K562 (cell line): Measurements from ENCODE around the gene FAR2. TPM values are rescaled to one million over a fixed set of nuclear protein-coding genes. Genes with fewer than 3 reads are reported as not detected.

ENCODE experiments used
- ATAC-seq: fragments of 200-7000 bp; cut with Tn5 transposase; 3 replicates; pipeline ENCODE4 v1.9.1; 2020; ENCODE audit warnings: moderate library complexity
- BruUV-seq: library from RNA; stranded (reverse); fragments of 400-500 nt; replicated peaks from 2 replicates; lab custom pipeline; 2021; lab: Mats Ljungman, UMichigan
- CTCF ChIA-PET: fragments of 300-600 bp; formaldehyde crosslinking; extraction: SDS; loops from one replicate; lab custom pipeline; 2021; ENCODE audit warnings: low intra/inter-chr PET ratio; lab: Yijun Ruan, JAX
- POLR2A ChIA-PET: fragments of 300-600, 350-650 bp; sonication (Branson Sonifier 250); formaldehyde crosslinking; extraction: SDS; loops from one replicate; lab custom pipeline; 2021; ENCODE audit warnings: antibody characterized with exemption, inconsistent platforms; lab: Yijun Ruan, JAX
- DNase-seq, 4 experiments: peaks; one replicate each; pipeline versions ENCODE4 v3.0.0 to v3.0.0-alpha.2; 2011 to 2018; ENCODE audit warnings: low spot score in 3 of 4, mixed read lengths in 3 of 4; ENCODE audit errors: extremely low read depth in 1 of 4
- FAIRE-seq: peaks from 2 replicates; lab custom pipeline; 2011; peaks lifted over from hg19 to GRCh38; lab: Jason Lieb, UNC
- H2AFZ ChIP-seq: 2 replicates; pipeline ENCODE4 v1.6.0; 2011; ENCODE audit warnings: low read depth, low read length, control low read depth, inconsistent platforms
- H3K27ac ChIP-seq: fragments of 200-600 bp; 3 replicates; pipeline ENCODE4 v1.8.0; 2011; ENCODE audit warnings: low read depth, mild to moderate bottlenecking, control low read depth, inconsistent platforms, low read length, moderate library complexity, mixed read lengths; ENCODE audit errors: extremely low read depth
- H3K27me3 ChIP-seq, 2 experiments: fragments of 300-600 bp in 1 of 2; 2 replicates in 1 of 2; 3 replicates in 1 of 2; pipeline versions ENCODE4 v1.6.0 to v1.8.0; 2011; ENCODE audit warnings: inconsistent platforms in 2 of 2, low read length in 2 of 2, mild to moderate bottlenecking in 1 of 2, mixed read lengths in 1 of 2, moderate library complexity in 1 of 2; ENCODE audit not compliant: control insufficient read depth in 2 of 2, insufficient read depth in 2 of 2
- H3K36me3 ChIP-seq: fragments of 300-600 bp; 3 replicates; pipeline ENCODE4 v1.8.0; 2011; ENCODE audit warnings: mild to moderate bottlenecking, low read length, inconsistent platforms; ENCODE audit not compliant: control insufficient read depth, insufficient read depth
- H3K4me1 ChIP-seq, 2 experiments: fragments of 200-600 bp in 1 of 2; replicated peaks in 1 of 2; 2 replicates in 1 of 2; 3 replicates in 1 of 2; pipeline versions ENCODE4 v1.5.1 to v1.8.0; 2011; ENCODE audit warnings: inconsistent platforms in 2 of 2, low read length in 2 of 2, mild to moderate bottlenecking in 1 of 2, mixed read lengths in 1 of 2, moderate library complexity in 1 of 2; ENCODE audit not compliant: control insufficient read depth in 2 of 2, insufficient read depth in 2 of 2
- H3K4me2 ChIP-seq: 2 replicates; pipeline ENCODE4 v1.6.1; 2011; ENCODE audit warnings: low read length, control low read depth, inconsistent platforms, mixed read lengths; ENCODE audit not compliant: insufficient read depth
- H3K4me3 ChIP-seq: fragments of 200-600 bp; sonication (generic), shearing (Covaris generic); 2 replicates; pipeline ENCODE4 v1.5.1; 2016; ENCODE audit warnings: control low read depth, inconsistent platforms
- H3K79me2 ChIP-seq: fragments of 200-600 bp; 3 replicates; pipeline ENCODE4 v1.8.0; 2011; ENCODE audit warnings: low read length, inconsistent platforms; ENCODE audit not compliant: control insufficient read depth, insufficient read depth
- H3K9ac ChIP-seq, 2 experiments: 2 replicates each; pipeline versions ENCODE4 v1.6.0 to v1.6.1; 2011; ENCODE audit warnings: low read depth in 2 of 2, low read length in 2 of 2, control low read depth in 1 of 2, inconsistent platforms in 1 of 2, mild to moderate bottlenecking in 1 of 2, mixed read lengths in 1 of 2; ENCODE audit not compliant: insufficient read depth in 1 of 2
- H3K9me1 ChIP-seq: one replicate; pipeline ENCODE4 v1.6.0; 2011; ENCODE audit warnings: inconsistent platforms, mild to moderate bottlenecking, low read length, moderate library complexity; ENCODE audit not compliant: control insufficient read depth, insufficient read depth
- H3K9me3 ChIP-seq: replicated peaks from 2 replicates; pipeline ENCODE4 v1.5.1; 2011; ENCODE audit warnings: low read depth, low read length, inconsistent platforms; ENCODE audit not compliant: control insufficient read depth, insufficient read depth
- H4K20me1 ChIP-seq: replicated peaks from 2 replicates; pipeline ENCODE4 v1.6.1; 2011; ENCODE audit warnings: low read length, inconsistent platforms, mixed read lengths; ENCODE audit not compliant: control insufficient read depth, insufficient read depth
- GMEB1 ChIP-seq: fragments of 250-450 bp; sonication (Bioruptor Pico); IDR thresholded peaks from 2 replicates; pipeline ENCODE4 v1.4.0; 2020; ENCODE audit warnings: mild to moderate bottlenecking
- POLR3A ChIP-seq: IDR thresholded peaks from 2 replicates; pipeline ENCODE4 v1.6.1; 2011; ENCODE audit warnings: borderline replicate concordance, mild to moderate bottlenecking, moderate library complexity; ENCODE audit not compliant: insufficient read length, insufficient read depth; ENCODE audit errors: extremely low read depth
- RAD21 ChIP-seq, 2 experiments: fragments of 250-450 bp in 1 of 2; fragments of 450-650 bp in 1 of 2; sonication (Bioruptor Pico) in 1 of 2; formaldehyde crosslinking in 1 of 2; IDR thresholded peaks in 1 of 2; conservative IDR thresholded peaks in 1 of 2; 2 replicates each; pipeline versions ENCODE4 v1.4.0 to v1.8.0; 2020 to 2022; ENCODE audit warnings: mild to moderate bottlenecking in 2 of 2, moderate library complexity in 1 of 2
- SREBF2 ChIP-seq: sonication (generic); formaldehyde crosslinking; IDR thresholded peaks from 2 replicates; pipeline ENCODE4 v1.4.0; 2020; ENCODE audit warnings: mild to moderate bottlenecking, missing genetic modification reagents
- STAT5B ChIP-seq: fragments of 250-450 bp; sonication (Bioruptor Pico); IDR thresholded peaks from 2 replicates; pipeline ENCODE4 v1.8.0; 2021; ENCODE audit warnings: mild to moderate bottlenecking, inconsistent platforms
- TAL1 ChIP-seq: fragments of 450-650 bp; IDR thresholded peaks from 2 replicates; pipeline ENCODE4 v1.6.1; 2016; ENCODE audit warnings: mild to moderate bottlenecking
- ZNF121 ChIP-seq: sonication (generic); formaldehyde crosslinking; conservative IDR thresholded peaks from 2 replicates; pipeline ENCODE4 v1.8.0; 2022; ENCODE audit warnings: missing genetic modification reagents
- ZNF316 ChIP-seq: fragments of 450-650 bp; IDR thresholded peaks from 2 replicates; pipeline ENCODE4 v1.6.1; 2016
- WGBS: fragments of 100-300 bp; shearing (Covaris generic); methylation state at CpG from one replicate; pipeline ENCODE4 v1.1.6; 2016; ENCODE audit warnings: low coverage, mixed read lengths; ENCODE audit not compliant: insufficient coverage; ENCODE audit errors: missing lambda C conversion rate; 5-methylcytosine and 5-hydroxymethylcytosine counted together
- in situ Hi-C: fragments of 300-500 bp; cut with MboI; formaldehyde crosslinking; loops from 4 replicates; pipeline ENCODE4 v1.15.0; 2018; ENCODE audit warnings: inconsistent platforms, mixed read lengths
- intact Hi-C: fragments of 100-400 bp; cut with micrococcal nuclease; formaldehyde crosslinking; loops from 2 replicates; pipeline ENCODE4 v1.14.2; 2022
- polyA plus RNA-seq, 8 experiments: library from polyadenylated mRNA; depleted of rRNA in 4 of 8; stranded (reverse) in 5 of 8; unstranded in 3 of 8; fragments of >200 nt; fragmentation: Nextera tagmentation in 2 of 8; fragmentation: Illumina TruSeq in 1 of 8; extraction: Ambion mirVana in 2 of 8; extraction: Trizol in 1 of 8; gene quantifications; 2 replicates each; pipeline versions ENCODE4 v1.2.1 to v1.2.3, GENCODE V29; 2011 to 2014; ENCODE audit warnings: inconsistent platforms in 1 of 8, missing spikeins in 1 of 8
- total RNA-seq, 7 experiments: library from RNA; depleted of rRNA in 6 of 7; stranded (reverse); fragments of >200 nt in 6 of 7; fragmentation: Illumina TruSeq in 2 of 7; extraction: Trizol in 2 of 7; gene quantifications; 2 replicates each; pipeline versions ENCODE4 v1.2.1 to v1.2.3, GENCODE V29; 2011 to 2021; ENCODE audit warnings: low replicate concordance in 1 of 7
- TF ChIP-seq, protein P1 (sequence below): sonication (generic); formaldehyde crosslinking; IDR thresholded peaks from 2 replicates; pipeline ENCODE4 v1.8.0; 2022; ENCODE audit warnings: mild to moderate bottlenecking, low read depth, missing genetic modification reagents

Gene FAR2
- total and polyA plus RNA-seq, 9 of the 15 experiments (the other 6 are each of a cell fraction or from before 2014, with no cell fraction given) = 5.0 to 13.4 (median 8.5) TPM

DNA sequence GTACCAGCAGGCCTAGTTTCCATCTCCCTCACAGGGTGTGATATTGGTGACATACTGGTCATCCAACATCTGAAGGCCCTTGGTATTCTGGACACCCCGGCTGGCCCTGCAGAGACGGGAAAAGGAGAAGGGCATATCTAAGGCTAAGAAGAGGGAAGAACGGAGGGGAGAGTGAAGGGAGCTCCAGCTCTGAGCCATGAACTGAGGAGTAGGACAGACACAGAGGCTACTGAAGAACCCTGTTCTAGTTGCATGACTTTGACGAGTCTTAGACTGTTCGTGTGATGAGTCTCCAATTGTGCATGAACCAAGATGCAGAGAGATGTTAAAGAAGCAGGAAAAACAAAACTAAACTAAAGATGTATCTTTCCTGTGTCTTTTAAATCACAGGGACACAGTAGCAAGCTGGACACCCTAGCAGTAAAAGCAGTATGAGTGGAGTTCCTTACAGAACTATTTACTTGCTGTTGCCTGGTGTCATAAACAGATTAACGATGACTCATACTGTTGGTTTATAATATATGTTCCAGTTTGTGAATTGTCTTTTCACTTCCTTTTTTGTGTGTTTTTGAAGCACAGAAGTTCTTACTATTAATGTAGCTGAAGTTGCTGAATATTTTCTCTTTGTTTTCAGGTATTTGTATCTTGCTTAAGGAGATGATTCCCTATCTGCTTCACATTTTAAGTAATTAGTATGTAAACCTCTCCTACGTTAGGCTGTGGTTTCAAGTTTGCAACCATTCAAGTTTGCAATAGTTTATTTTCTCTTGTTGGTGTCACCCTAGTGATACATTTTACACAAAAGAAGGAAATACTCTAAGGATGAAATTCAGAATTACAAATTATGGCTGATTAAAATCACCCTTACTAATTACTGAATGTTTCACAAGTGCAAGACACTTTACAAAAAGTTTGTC is 15.7 kb downstream of the FAR2 start (continued):
- TF ChIP-seq SREBF2 (CRISPR knock-in tag) (no peak), GMEB1 (CRISPR knock-in tag) (no peak), STAT5B (CRISPR knock-in tag) (no peak)
- TF ChIP-seq, protein P1, sequence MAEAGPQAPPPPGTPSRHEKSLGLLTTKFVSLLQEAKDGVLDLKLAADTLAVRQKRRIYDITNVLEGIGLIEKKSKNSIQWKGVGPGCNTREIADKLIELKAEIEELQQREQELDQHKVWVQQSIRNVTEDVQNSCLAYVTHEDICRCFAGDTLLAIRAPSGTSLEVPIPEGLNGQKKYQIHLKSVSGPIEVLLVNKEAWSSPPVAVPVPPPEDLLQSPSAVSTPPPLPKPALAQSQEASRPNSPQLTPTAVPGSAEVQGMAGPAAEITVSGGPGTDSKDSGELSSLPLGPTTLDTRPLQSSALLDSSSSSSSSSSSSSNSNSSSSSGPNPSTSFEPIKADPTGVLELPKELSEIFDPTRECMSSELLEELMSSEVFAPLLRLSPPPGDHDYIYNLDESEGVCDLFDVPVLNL = no peak

GRCh38 chr12:29167445-29167844 is 18.4 kb downstream of the FAR2 start:
- no peak for DNase-seq
- H3K79me2 ChIP-seq = no peaks in the 10 kb centered on the region
- in situ Hi-C loops = no loop called here
- 25% methylated on average over 4 of the region's 4 CpGs for WGBS
- POLR2A ChIA-PET = interaction anchor here (1.1 to 1.5 kb wide), 3 partner anchors 8 to 21 kb away, joined by 3 to 5 read pairs (median 3); no protein-coding TSS in a partner anchor
- no peaks in the 10 kb centered on the region for H3K27me3 ChIP-seq
- ATAC-seq = no peak
- H3K4me1 ChIP-seq = peaks cover 0 to 14% of the 10 kb centered on the region in 2 experiments; a peak in 3 of 5 replicates
- no peaks in the 10 kb centered on the region for H3K9me3 ChIP-seq
- H4K20me1 ChIP-seq = no peaks in the 10 kb centered on the region
- FAIRE-seq = no peak
- H3K27ac ChIP-seq = no peak overlapping the region
- H3K9me1 ChIP-seq = no peaks in the 10 kb centered on the region
- H2AFZ ChIP-seq = no peak overlapping the region
- no TSS peak for BruUV-seq
- H3K36me3 ChIP-seq = no peaks in the 10 kb centered on the region
- H3K9ac ChIP-seq = no peak overlapping the region
- no peak overlapping the region for H3K4me3 ChIP-seq
- no peak overlapping the region for H3K4me2 ChIP-seq
- CTCF ChIA-PET = no interaction called here
- intact Hi-C loops = no loop called here
- no peak for TF ChIP-seq ZNF121 (CRISPR knock-in tag)
- TF ChIP-seq TAL1 = no peak
- TF ChIP-seq POLR3A = no peak
- no peak for TF ChIP-seq ZNF316
- TF ChIP-seq RAD21 (CRISPR knock-in tag; conservative IDR thresholded peaks at IDR 0.05 in 1 of 2, IDR thresholded peaks at IDR 0.05 in 1 of 2) = no peak
